HG03280 (cell line): ENCODE measurements around the gene PIK3C2G.

Experiments
- ATAC-seq: cut with Tn5 transposase; IDR thresholded peaks from one replicate; pipeline ENCODE4 v1.9.1; 2021; ENCODE audit warnings: mild to moderate bottlenecking, moderate library complexity; ENCODE audit not compliant: unreplicated experiment

The PIK3C2G gene

GRCh38 chr12:18546399-18546798 lies 285.1 kb downstream of the PIK3C2G start:
- ATAC-seq = no peak

- no peak for ATAC-seq
These were observed 288.3 kb downstream of the PIK3C2G start for GRCh38 chr12:18549598-18549997.

- no peak for ATAC-seq
These were observed 289.8 kb downstream of the PIK3C2G start for GRCh38 chr12:18551106-18551505.

- ATAC-seq = no peak
These were observed 290.4 kb downstream of the PIK3C2G start for GRCh38 chr12:18551701-18552100.

- no peak for ATAC-seq
These were observed 291.5 kb downstream of the PIK3C2G start for GRCh38 chr12:18552829-18553228.

- ATAC-seq = no peak
These were observed 294.8 kb downstream of the PIK3C2G start for GRCh38 chr12:18556161-18556560.

- no peak for ATAC-seq
These were observed 297.9 kb downstream of the PIK3C2G start for GRCh38 chr12:18559242-18559641.

GRCh38 chr12:18562531-18562930 lies 301.2 kb downstream of the PIK3C2G start:
- ATAC-seq = no peak

- no peak for ATAC-seq
These were observed 303.0 kb downstream of the PIK3C2G start for GRCh38 chr12:18564306-18564705.

- ATAC-seq = no peak
These were observed 306.5 kb downstream of the PIK3C2G start for GRCh38 chr12:18567787-18568186.

GRCh38 chr12:18570543-18570942 lies 309.2 kb downstream of the PIK3C2G start:
- ATAC-seq = no peak

- no peak for ATAC-seq
These were observed 314.8 kb downstream of the PIK3C2G start for GRCh38 chr12:18576104-18576626.

- ATAC-seq = no peak
These were observed 315.3 kb downstream of the PIK3C2G start for GRCh38 chr12:18576648-18577047.

- ATAC-seq = no peak
These were observed 316.9 kb downstream of the PIK3C2G start for GRCh38 chr12:18578191-18578590.

GRCh38 chr12:18580291-18580690 lies 319.0 kb downstream of the PIK3C2G start:
- ATAC-seq = no peak

GRCh38 chr12:18580706-18581105 lies 319.4 kb downstream of the PIK3C2G start:
- ATAC-seq = no peak

GRCh38 chr12:18581232-18581962 lies 320.1 kb downstream of the PIK3C2G start:
- ATAC-seq = no peak

GRCh38 chr12:18583655-18584054 lies 322.3 kb downstream of the PIK3C2G start:
- no peak for ATAC-seq

GRCh38 chr12:18586581-18586980 lies 325.3 kb downstream of the PIK3C2G start:
- ATAC-seq = no peak

GRCh38 chr12:18589316-18589715 lies 328.0 kb downstream of the PIK3C2G start:
- no peak for ATAC-seq

GRCh38 chr12:18591473-18591872 lies 330.2 kb downstream of the PIK3C2G start:
- ATAC-seq = no peak

- no peak for ATAC-seq
These were observed 334.1 kb downstream of the PIK3C2G start for GRCh38 chr12:18595412-18595811.

GRCh38 chr12:18601962-18602361 lies 340.6 kb downstream of the PIK3C2G start:
- ATAC-seq = no peak
